ENCODE results near the gene MLC1.

Gene MLC1

GRCh38 chr22:50058061-50058905, 26.9 kb downstream of the MLC1 start, which contains the start of gene TTLL8:
Gene TTLL8, minus strand, starts transcription at chr22:50058298.
- no peak for DNase-seq (ENCODE audit: low read depth)

GRCh38 chr22:50057278-50058060, 27.8 kb downstream of the MLC1 start:
- no peak for DNase-seq (ENCODE audit: low read depth)

DNA sequence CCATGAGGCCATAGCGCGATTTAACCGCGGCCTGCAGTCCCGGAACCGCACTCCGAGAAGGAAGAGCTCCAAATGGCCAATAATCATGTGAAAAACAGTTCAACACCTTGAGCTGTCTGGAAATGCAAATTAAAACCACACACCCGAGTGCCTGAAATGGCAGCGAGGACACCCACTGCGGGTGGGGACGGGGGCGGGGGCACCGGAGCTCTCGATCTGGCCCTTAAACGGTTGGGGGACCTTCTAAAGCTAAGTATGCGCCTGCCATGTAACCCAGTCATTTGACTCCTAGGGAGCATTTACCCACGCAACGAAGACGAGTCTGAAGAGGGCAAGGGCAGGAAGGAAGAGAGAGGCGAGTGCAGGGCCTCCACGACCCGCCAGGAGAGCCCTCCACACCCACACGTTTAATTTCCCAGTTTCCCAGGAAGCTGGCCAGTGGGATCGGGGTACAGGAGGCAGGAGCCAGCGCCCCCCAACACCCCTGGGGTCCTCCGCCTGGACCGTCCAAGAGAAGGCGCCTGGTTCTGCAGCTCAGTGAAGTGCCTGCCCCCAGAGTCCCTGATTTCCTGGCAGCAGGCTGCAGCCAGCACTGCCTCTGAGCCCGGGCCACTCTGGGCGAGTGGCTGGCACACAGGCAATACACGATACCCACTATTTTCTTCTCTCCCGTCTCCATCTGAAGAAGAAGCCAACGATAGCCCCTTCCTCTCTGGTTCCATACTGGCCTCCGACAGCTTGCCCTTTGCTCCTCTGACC, 28.8 kb downstream of the MLC1 start:
- DNase-seq (ENCODE audit: low read depth) = no peak

DNA sequence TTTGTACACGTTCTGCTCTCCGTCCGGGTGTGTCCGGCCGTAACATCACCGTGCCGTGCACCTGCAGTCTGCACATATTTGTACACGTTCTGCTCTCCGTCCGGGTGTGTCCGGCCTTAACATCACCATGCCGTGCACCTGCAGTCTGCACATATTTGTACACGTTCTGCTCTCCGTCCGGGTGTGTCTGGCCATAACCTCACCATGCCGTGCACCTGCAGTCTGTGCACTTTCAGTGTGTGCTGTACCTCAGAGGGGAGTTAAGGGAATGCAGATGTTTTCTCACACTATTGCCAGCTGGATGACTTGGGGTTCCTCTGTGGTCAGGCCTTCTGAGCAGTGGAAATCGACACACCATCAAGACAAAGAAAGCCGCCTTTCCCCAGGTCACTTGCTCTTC, 31.4 kb downstream of the MLC1 start:
- no peak for DNase-seq (ENCODE audit: low read depth)

DNA sequence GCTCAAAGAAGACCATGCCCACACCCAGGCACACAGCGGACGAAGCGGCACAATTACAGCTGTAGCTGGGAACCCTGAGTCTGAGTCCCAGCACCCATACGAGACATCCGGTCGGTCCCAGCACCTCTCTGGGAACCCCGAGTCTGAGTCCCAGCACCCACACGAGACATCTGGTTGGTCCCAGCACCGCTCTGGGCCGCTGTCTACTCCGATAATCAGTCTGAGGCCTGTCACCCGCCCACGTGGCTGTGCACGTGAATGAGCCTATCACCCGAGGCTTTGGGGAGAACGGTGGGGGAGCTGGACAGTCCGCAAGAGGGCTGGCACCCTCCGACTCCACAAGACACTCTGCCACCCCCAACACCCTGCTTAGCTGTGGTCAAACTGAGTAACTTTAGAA, 33.3 kb downstream of the MLC1 start:
- DNase-seq (ENCODE audit: low read depth) = no peak

DNA sequence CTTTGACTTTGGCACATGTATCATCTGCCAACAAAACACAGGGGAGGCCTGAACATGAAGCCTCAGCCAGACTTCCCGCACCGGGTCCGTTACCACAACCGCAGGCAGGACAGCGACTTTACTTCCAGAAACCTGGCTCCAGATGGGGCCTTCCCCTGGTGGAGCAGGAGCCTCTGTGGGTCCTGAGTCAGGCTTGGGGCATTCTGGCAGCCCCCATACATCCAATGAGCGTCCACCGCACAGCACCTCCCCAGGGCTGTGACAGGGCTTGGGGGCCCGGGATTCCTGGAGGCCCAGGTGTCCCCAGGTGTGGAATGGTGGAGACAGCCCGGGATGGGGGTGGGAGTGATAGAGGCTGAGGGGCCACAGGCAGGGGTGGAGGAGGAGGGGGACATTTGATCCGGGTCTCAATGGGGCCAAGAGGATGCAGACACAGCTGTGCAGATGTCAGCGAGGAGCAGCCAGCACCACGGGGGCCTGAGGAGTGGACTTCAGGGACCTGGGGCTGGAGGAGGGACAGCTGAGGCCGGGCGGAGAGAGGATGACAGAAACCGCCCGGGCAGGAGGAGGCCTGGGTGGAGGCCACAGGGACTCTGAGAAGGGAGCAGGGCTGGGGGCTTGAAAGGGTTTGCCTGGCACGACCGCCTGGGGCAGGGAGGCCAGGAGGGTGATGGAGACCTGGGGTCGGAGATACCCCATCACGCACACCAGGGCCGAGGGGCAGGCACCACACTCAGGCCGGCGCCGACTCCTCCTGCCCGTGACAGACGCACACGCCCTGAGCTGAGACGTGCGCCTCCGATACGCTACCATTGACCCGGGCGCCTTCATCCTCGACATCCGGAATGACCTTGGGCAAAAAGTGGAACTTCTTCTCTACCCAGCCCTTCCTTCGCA, 35.7 kb downstream of the MLC1 start:
- no peak for DNase-seq (ENCODE audit: low read depth)

GRCh38 chr22:50048836-50049235, 36.4 kb downstream of the MLC1 start:
- no peak for DNase-seq (ENCODE audit: low read depth)

GRCh38 chr22:50048061-50048765, 37.0 kb downstream of the MLC1 start:
- no peak for DNase-seq (ENCODE audit: low read depth)

DNA sequence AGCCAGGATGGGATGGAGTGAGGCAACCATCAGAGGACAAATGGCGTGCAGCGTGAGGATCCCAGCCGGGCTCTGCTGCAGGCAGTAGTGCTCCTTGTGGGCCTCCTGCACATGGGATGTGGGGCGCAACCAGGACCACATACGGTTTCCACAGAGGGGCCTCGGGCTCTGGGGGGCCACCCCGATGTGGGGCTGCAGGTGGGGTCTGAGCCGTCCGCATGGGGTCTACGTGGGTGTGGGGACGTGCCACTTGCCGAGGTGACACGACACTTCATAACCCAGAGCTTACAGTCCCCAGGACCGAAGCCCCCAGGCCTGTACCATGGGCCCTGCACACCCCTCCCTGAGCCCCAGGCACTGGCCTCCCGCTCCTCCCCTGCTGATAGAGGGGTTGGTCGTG, 37.9 kb downstream of the MLC1 start:
- DNase-seq (ENCODE audit: low read depth) = no peak

DNA sequence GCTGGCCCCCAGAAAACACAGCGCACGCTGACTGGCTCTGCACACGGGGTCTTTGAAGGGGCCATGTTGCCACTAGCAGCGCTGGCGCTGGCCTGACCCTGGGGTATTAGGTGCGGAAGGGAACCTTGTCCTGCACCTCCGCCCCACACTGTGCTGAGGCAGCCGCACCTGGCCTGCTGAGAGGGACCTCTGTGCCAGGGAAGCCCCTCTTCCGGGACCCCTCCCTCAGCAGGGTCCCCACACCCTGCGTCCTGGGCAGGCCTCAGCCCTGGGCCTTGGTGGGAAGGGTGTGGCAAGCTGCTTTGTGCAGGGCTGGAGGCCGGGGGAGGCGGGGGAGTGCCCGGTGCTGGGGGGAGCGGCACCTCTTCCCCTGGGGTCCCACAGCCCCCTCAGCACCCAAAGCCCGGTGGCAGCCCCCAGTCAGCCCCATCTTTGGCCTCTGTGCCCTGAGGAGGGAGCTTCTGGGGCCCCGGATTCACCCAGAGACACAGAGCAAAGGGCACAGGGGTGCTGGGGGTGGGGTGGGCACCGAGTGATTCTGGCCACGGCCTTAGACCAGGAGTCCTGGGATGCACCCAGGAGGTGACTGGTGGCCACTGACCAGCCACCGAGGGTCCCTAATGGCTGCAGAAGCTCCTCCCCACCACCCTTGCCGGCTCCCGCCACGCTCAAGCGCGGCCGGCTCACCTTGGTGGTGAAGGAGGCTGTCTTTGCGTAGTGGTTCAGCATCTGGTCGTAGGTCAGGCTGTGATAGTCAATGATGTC, 38.6 kb downstream of the MLC1 start:
- no peak for DNase-seq (ENCODE audit: low read depth)

DNA sequence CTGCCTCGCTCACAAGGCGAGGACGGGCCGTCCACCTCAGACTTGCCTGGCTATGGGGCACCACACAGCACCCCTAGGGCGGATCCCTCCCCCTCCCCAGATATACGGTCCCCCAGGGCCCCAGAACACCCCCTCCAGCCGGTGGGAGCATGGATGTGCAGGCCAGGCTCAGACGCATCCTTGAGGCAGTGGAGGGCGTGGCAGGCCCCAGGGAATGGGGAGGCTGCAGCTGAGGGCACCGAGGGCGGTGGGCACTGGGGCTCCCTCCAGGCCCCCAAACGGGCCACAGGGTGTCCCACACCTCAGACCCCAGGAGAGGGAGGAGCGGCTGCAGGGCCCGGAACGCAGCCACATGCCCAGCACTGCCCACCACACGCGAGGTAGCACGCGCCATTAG, 39.2 kb downstream of the MLC1 start:
- no peak for DNase-seq (ENCODE audit: low read depth)

DNA sequence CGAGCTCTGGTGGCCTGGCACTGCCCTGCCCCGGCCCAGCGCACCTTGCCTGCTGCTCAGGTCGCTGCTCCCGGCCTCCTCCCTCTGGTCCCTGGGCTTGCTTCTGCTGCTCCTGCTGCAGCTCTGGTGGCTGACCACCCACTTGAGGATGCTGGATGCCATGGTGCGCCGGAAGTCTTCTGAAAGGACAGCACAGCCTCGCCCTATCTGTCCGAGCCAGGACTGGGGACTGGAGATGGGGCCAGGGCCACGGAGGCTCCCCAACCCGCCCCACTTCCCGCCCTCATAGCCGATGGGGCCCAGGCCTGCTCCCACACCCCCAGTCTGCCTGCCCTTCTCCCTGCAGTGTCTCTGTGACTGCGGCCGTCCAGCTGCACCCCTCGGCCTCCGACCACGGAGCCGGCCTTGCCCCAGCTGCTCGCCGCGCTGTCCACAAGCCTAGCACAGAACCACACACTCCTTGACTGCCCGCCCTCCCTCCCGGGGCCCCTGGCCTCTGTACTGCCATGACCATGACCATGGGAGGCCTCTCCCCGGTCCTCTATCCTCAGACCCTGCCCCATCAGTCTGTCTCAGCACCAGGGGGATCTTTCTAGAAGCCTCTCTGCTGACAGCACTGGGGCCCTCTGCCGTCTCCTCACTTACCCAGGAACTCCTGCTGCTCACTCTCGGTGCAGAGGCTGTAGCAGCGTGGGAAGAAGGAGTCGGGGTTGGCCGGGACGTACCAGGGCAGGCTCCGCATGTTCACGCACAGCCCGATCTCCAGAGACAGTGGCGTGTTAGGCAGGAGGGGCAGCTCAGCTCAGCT, 39.8 kb downstream of the MLC1 start:
- no peak for DNase-seq (ENCODE audit: low read depth)

DNA sequence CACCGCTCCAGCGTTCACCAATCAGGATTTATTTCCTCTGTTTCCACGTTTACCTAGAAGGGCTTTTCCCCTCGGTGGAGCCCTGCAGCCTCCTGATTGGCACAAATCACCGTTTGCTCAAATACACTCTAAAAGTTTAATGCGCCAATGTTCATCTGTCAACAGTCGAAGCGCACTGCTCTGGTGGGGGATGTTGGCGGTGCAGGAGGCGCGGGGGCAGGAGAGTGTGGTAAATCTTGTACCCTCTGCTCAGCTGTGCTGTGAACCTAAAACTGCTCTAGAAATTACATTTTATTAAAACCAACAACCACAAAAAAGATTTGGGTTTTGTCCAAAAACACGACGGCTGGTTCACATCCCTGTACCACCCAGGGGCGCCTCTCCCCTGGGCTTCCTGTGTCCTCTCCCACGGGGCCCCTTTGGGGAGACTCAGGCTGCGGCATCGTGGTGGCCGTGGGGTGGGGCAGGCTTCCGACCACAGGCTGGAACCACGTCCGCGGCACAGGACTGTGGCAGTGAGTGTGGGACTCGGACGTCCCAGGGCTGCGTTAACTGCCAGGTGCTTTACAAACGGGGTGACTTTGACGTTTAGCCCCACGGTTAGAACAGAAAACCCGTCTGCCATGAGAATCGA, 40.6 kb downstream of the MLC1 start:
- no peak for DNase-seq (ENCODE audit: low read depth)

DNA sequence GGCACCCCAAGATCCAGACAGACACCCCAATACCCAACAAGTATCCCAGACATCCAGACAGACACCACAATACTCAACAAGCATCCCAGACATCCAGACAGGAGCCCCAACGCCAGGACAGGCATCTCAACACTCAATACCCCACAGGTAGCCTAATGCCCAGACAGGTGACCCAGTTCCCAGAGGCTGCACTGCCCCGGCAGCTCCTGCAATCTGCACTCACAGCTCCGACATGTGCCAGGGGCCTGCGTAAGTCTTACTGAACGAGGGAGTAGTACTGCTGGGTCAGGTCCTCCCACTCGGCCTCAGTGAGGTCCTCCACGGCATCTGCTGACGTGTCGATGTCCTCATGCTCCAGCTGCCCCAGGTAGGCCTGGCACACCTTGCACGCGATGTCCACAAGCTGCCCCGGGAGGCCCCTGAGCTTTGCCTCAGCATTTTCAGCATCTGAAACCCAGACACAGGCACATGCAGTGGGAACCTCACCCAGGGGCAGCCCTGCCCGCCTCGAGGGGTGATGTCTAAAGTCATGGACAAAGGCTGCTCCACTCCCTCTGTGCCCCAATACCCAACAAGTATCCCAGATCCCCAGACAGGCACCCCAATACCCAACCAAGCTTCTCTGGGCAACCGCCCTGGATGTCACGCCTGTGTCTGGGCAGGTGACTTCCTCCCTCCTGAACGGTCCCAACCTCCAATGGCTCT, 43.7 kb downstream of the MLC1 start:
- DNase-seq (ENCODE audit: low read depth) = no peak

DNA sequence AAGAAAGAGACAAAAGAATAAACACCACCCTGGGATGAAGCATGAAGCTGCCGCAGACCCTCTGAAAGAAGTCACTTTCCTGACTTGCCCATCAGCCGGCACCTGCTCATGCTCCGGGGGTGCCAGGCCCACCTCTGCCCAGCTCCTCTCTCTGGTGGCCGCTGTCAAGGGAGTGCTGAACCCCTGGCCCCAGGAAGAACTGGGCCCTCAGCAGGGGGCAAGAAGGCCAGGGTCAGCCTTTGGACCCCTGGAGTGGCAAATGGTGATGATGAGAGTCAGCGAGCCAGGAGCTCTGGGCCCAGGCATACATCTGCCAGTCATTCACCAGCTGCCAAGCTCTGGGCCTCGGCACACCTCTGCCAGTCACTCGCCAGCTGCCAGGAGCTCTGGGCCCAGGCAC, 44.5 kb downstream of the MLC1 start:
- DNase-seq (ENCODE audit: low read depth) = no peak

- DNase-seq (ENCODE audit: low read depth) = no peak
Observed at GRCh38 chr22:50039669-50040443, 45.4 kb downstream of the MLC1 start.

- DNase-seq (ENCODE audit: low read depth) = no peak
Observed at GRCh38 chr22:50035976-50036724, 49.1 kb downstream of the MLC1 start.

Measured in T-helper 22 cell (primary cell).